ENCODE results near the gene PGPEP1.
A peak's percentile ranks its signal among the peaks of the same experiment; 100 is the strongest.
"Not testable (repeated sequence)": the region's sequence is repeated elsewhere in the genome, so short reads cannot be mapped to it uniquely, and the experiment has no call there.

Gene PGPEP1

DNA sequence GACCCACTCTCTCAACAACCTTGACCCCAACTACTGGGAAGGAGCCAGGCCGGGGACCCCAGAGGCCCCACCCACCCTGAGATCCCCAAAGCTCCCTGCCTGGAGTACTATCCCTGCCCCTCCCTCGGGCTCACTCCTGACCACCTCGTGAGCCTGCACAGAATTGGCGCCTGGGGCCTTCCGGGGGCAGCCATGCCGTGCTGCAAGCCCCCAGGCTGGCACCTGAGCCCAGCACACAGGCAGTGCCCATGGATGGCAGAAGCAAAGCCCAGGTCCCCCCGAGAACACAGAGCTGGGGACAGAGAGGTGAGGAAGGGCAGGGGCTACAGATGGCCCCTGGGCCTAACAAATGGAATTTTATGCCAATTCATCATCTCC, 31.5 kb upstream of the PGPEP1 start:
- DNase-seq, result no peak

DNA sequence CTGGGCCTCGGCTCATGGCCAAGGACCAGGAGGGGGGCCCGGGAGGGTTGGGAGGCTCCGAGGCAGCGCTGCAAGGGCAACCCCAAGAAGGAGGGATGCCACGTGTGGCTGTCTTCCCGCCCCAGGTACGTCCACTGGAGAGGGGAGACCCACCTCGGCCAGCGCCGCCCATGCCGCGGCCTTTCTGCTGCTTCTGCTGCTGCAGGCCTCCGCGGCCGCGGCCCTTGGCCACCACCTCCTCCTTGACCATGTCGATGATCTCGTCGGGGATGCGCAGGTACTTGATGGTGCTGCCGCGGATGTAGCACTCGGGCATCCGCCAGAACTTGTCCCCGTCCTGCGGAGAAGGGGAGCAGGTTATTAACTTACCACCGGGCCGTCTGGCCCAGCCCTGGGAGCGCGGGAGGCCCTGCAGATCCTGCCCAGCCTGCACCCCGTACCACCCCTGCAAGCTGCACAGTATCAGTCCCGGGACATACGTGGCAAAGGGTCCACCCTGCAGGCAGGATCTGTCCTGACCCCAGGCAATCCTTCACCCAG, 30.8 kb upstream of the PGPEP1 start:
- no peak for DNase-seq

DNA sequence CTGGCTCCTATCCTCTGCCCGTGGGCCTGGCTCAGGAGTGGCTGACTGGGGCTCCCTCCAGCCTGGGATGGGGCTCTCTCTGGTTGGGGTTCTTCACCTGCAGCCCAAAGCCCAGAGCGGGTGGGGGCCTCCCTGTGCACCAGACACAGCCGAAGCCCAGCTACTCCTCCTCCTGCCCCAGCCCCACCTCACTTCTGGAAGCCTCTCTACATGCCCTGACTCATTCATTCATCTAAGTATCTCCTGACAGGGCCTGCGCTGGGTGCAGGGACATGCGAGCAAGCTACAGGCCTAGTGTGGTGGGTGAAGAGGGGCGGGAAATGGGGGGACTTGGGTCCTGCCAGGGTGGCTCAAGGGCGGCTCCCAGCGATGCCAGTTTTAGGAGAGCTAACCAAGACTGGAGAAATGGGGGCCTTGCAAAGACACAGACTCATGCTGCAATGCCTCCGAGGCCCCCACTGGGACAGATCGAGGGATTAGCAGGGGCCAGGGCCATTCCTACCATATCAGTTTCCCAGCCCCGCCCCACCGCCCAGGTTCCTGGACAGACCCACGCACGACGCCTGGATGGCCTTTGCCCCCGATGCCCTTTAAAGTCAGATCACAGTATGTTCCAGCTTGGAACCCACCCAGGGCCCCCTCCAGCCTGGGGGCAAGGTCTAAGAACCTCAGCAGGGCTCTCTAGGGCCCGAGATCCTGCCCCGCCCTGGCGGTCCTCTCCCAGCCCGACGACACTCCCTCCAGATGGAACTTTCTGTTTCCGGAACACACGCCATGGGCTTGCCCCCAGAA, 30.1 kb upstream of the PGPEP1 start:
- DNase-seq, result no peak

DNA sequence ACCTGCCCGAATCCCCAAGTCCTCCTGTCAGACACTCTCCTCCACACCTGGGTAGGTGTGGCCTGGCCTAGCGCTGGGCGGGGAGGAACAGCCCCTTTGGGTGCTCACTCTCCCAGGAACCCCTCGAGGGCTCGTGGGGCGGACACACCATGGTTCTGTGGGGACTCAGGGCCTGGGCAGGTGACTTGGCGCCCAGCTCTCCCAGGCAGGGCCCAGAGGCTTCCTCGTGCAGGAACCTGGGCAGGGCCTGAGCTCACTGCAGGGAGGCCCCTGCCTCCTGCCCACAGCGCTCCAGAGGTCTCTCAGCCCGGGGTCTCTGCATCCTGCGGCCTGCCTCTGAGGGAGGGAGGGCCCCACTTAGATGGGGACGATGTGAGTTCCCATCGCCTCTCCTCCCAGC, 29.4 kb upstream of the PGPEP1 start:
- no peak for DNase-seq

DNA sequence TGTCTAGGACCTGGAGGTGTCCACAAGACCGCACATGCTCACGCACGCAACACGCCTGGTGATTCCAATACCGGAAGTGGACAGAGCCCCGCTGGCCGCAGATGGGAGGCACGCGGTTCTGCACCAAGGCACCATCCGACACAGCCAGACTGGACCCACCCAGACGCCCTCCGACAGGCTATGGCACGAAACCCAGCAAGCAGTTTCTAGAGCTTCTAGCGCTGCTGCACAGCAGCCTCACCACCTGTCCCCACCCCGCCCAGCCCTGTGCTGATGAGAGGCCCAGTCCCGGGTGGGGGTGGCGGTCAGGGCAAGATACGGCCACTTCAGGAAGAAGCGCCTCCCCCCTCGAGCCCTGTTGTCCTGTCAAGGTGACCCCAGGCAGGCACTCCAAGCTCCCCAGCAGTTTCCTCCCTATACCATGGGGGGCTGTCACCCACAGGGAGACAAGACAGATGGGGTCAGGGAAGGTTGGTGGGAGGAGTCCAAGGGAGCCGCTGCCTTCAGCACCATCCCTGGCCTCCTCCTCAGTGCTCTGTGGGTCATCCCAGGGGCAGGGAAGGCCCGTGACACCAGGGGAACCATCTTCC, 28.8 kb upstream of the PGPEP1 start:
- DNase-seq, result no peak

DNA sequence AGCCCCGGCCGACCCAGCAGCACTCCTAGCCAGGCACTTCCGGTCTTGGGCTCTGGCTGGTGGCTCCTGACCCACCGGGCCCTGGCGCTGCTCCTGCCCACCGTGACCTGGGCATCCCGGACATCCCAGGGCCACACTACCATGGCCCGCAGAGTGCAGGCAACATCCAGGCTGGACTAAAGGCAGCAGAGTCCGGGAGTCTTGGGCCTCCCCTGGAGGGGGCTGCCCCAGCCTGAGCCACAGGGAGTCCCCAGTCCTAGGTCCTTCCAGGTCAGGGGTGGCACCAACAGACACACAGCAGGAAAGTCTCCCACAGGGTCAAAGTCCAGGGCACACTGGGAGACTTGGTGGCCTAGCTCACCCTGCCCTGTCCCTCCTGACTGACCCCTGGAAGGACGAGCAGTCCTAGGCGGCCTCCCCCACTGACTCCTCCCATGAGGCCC, 28.3 kb upstream of the PGPEP1 start:
- DNase-seq, result no peak

DNA sequence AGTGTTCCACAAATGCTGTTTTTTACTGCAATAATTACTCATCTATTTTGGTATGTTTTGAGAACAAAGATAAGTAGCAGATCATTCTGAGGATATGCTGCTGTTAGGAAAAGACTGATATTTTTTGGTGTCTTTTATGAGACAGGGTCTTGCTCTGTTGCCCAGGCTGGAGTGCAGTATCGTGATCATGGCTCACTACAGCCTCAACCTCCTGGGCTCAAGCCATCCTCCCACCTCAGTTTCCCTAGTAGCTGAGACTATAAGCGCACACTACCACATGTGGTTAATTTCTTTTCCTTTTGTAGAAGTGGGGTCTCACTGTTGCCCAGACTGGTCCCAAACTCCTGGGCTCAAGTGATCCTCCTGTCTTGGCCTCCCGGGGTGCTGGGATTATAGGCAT, 27.0 kb upstream of the PGPEP1 start:
- DNase-seq, result no peak

DNA sequence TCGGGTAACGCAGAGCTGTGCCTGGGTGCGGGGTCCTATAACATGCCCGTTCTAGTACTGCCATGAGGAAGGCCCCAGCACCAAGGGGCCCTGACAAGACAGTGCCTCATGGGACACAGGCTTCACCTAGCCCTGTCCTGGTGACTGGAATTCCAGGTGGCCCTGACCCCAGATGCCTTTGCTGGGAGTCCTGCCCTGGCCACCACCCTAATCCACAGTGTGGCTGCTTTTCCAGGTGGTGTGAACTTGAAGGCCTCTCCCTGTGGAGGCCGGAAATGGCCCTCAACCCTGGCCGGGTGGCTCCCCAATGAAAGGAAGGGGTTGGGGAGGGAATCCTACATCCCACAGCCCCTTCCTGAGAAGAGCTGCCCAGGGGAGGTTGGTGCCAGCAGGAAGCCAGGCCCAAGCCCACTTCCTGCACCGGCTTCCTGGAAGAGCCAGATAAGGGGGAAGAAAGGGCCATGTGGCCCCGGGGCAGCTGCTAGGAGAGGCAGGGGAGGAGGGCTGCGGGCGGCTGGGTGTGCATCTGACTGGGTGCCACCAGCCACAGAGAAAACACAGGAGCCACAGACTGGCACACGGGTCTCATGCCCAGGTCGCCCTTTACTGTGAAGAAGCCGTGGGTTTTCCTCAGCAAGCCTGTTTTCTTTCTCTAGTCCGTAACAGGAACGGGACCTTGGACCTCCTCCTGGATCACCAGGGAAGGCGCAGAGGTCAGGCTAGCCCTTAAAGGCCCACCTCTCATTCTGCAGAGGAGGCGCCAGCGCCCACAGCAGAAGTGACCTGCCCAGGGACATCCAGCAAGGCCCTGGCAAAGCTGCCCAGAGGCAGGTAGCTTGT, 22.2 kb upstream of the PGPEP1 start:
- DNase-seq, result no peak

DNA sequence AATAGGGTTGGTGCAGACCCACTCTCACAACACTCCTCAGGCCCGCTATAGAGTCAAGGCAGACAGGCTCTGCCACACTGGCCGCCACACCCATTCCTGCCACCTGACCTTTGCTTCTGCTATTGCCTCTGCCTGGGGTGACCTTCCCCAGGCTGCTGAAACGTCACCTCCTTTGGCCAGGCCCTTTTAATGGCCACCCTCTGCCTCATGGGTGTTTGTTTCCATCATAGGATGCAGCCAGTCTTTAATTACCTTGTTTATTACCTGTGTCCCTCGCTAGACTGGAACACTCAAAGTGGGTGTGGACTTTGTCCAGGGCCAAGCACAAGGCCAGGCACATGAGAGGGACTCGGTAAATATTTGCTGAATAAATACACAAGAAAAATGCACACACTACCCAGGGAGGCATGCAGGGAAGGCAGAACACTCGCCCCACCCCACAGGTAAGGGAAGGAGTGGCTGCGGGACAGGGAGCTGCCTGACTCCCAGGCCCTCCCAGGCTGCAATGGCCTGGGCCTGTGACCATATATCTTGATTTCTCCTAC, 20.7 kb upstream of the PGPEP1 start:
- no peak for DNase-seq

DNA sequence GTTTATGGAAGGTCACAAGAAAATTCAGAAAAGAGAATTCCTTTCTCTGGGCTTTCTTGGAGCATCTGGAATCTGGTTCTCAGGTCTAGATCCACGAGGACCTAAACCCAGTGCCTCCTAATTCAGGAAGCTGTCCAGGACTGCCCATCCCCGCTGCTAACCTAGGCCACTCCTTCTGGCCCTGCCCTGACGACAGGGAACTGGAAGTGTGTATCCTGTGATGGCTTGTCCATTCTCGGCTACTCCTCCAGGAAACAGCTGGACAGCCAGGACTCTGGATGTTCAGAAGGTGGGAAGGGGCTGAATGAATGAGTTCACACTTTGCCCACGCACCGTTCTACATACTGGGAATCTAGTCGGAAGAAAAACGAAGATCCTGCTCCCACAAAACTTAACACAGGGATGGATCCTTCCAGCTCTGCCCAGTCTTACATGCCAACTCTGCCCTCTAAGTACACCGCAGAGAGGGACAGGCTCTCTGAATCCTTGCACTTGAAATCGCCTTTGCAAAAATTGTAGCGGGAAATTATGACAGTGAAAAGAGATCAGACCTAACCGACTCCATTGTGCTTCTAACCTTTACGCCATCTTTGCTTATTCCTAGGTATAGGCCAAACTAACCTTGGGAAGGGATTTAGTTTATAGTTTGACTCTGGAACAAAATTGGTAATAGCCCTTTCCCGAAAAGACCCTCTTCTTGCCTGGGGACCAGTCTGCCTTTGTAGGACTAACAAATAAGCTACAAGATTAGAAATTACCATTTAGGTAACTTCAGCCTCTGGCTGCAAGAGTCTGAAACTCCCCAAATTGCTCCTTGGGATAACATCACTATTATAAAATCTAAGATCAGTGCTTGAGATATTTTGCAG, 19.3 kb upstream of the PGPEP1 start:
- no peak for DNase-seq

DNA sequence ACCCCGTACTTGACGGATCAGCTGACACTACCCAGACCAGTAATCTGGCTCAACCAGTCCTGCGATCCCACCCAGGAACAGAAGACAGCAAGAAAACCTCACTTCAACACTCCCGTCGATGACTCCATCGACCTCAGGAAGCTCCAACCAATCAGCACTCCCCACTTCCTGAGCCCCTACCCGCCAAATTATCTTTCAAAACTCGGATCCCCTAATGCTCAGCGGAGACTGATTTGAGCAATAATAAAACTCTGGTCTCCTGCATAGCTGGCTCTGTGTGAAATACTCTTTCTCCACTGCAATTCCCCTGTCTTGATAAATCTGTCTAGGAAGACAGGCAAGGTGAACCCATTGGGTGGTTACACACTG, 18.7 kb upstream of the PGPEP1 start:
- no peak for DNase-seq

DNA sequence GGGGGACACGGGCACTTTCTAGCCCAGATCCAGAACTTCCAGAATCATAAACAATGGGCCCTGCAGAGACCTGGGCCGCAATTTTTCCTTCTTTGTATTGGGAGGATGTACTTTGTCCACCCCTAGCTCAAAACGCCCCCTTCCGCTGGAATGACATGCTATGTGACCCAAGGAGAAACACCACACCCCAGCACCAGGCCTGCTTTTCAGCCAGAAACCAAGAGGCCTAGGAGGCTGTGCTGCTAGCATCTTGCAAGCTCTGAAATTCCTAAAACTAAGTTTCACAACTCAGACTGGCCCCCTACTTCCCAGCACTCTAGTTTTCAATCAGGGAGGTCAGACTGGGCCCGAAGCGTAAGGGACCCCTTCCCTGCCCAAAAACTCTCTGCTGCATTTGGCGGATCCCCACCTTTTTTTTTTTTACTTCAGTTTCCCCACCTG, 18.1 kb upstream of the PGPEP1 start:
- DNase-seq, result no peak

DNA sequence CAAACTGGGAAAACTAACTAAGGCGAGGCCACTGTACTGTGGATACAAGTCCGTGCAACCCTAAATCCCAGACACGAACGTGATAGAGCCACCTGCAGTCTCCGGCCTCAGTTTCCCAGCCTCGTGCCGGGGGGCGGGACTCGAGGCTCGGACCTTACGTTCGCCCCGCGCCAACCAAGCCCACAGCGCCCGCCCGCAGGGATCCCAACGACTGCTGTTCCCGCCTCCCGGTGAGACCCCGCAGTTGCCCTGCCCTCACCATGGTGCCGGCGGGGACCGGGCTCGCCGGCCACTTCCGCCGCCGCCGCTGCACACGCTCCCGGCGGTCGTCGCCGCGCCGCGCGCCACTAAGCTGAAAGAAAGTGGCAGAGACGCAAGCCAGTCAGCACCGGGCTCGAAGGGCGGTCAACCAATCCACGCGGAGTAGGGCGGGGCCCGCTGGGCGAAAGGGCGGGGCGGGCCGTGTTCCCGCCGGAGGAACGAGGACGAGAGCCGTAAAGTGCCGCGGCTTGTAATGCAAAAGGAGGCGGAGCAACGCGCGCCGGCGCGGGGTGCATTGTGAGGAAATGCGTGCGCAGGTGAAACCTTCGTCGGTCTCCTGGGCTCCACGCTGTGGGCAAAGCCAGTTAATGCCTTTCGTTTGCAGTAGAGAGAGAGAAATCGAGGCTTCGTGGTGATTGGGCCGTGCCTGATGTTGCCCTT, 17.5 kb upstream of the PGPEP1 start, which contains the start of gene LSM4:
Gene LSM4 (minus strand): TSS at position 318 of the 702 bp plus-strand sequence. CDS start 56 bp downstream, at position 262.
- peak; percentile 94 for DNase-seq

DNA sequence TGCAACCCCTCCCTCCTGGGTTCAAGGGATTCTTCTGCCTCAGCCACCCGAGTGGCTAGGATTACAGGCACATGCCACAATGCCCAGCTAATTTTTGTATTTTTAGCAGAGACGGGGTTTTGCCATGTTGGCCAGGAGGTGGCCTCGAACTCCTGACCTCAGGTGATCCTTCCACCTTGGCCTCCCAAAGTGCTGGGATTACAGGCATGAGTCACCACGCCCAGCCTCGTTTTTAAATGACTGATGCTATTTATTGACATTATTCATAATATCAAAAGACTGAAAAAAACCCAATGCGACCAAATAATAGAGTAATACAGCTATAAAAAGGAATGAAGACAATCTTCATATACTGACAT, 16.0 kb upstream of the PGPEP1 start:
- DNase-seq, result not testable (repeated sequence)

DNA sequence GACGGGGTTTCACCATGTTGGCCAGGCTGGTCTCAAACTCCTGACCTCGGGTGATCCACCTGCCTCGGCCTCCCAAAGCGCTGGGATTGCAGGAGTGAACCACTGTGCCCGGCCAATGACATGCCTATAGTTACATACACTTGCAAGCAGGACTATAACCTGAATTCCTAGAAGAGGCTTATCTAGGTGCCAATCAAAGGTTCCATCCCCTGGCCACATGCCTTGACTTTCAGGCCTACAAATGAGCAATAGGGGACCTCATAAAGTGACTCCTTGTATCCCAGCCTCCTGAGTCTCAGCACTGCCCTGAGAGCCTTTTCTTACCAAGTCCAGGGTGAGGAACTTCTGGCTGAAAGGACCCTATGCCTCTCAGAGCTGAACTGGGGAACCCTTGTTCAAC, 13.6 kb upstream of the PGPEP1 start:
- no peak for DNase-seq

DNA sequence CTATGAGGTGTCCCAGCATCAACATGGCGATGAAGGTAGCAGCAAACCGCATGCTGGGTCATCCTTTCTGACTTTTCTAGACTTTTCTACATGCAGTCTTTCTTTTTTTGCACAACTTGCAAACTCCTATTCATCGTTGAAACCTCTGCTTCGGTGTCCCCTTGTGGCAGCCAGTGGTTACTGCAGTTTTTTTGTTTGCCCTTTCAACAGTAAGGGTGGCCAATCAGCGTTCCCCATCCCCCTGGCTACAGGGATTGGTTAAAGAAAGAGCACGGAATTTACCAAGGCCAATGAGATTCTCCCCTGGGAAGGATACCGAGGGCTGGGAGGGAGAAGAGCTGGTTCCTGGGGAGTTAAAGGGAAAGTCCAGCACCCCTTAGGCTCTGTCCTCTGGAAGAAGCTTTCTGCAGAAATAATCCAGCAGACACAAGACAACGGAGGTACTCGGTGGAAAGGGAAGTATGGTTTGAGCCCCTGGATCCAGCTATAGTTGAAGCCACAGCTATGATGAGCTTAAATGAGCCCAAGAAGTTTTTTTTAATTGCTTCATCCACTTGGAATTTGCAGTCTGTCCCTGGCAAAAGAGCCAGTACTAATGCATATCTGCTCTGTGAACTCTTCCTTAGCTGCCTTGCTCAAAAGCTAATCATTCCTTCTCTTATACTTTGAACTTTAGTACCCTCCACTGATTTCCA, 11.9 kb upstream of the PGPEP1 start:
- DNase-seq, result peak; percentile 92

DNA sequence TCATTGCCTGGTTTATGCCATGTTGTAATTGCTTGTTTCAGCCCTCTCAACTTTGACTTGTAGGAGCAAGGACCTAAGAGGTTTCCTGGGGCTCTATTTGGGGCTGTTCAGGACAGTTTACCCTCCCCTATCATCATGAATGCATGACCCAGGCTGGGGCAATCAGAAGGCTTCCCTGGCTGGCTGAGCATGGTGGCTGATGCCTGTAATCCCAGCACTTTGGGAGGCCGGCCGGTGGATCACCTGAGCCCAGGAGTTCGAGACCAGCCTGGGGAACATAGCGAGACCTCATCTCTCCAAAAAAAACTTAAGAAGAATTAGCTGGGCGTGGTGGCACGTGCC, 11.4 kb upstream of the PGPEP1 start:
- DNase-seq, result no peak

DNA sequence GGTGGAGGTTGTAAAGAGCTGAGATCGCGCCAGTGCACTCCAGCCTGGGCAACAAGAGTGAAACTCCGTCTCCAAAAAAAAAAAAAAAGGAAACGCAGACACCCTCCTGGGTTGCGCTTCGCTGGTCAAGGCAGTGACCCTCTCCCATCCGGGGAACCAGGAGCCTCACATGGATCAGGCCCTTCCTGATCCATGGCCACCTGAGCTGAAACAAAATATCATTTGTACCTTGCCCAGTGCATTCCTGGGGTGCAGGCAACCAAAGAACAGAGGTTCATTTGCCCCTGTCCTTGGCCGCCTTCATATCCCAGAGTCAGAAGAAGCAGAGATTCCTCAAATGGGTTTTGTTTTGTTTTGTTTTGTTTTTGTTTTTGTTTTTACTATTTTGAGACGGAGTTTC, 9.5 kb upstream of the PGPEP1 start:
- DNase-seq, result no peak

DNA sequence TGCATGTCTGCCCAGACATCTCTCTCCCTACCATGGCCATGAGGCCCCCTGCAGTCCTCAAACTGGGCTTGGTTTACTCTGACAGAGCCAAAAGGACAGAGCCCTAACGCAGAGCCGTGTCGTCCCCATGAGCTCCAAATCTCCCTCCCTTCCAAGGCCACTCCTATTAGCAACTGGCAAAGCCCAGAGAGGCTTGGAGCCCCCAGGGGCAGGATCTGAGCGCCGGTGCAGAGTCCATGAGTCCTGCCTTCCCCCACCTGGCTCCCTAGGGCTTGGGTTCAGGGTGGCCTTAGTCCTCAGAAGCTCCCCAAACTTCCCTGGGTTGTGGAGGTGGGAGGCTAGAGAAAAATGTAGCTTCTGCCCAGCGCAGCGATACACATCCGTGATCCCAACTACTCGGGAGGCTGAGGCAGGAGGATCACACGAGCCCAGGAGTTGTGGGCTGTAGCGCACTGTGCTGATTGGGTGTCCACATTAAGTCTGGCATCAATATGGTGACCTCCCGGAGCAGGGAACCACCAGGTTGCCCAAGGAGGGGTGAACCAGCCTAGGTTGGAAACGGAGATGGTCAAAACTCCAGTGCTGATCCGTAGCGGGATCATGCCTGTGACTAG, 7.4 kb upstream of the PGPEP1 start:
- no peak for DNase-seq

DNA sequence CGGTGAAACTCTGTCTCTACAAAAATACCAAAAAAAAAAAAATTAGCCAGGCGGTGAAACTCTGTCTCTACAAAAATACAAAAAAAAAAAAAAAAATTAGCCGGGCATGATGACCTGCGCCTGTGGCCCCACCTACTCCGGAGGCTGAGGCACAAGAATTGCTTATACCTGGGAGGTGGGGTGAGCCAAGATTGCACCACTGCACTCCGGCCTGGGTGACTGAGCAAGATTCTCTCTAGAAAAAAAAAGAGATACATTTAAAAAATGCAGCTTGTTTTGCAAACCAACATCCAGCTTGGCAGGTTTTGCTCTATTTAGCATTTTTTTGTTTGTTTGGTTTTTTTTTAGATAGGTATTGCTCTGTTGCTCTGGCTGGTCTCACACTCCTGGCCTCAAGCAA, 6.7 kb upstream of the PGPEP1 start:
- DNase-seq, result no peak

DNA sequence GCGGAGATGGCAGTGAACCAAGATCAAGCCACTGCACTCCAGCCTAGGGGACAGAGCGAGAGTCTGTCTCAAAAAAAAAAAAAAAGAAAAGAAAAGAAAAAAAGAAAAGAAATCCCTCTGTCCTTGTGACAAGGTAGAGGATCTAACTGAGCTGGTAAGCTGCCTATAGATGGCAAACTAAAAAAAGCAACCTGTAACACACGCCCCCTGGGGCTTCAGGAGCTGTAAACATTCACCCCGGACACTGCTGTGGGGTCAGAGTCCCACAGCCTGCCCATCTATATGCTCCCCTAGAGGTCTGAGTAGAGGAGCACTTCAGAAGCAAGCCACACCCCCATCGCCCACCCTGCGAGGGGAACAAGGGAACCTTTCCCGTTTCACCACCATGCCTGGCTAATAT, 4.3 kb upstream of the PGPEP1 start:
- no peak for DNase-seq
